GM23338 (cell line): ENCODE measurements around the gene USP1. TPM values are rescaled to one million over a fixed set of nuclear protein-coding genes. Genes with fewer than 3 reads are reported as not detected.

Source experiments
- ATAC-seq: fragments of 200-7000 bp; cut with Tn5 transposase; 3 replicates; pipeline ENCODE4 v1.9.1; 2020
- DNase-seq: peaks from one replicate; pipeline ENCODE4 v3.0.0-alpha.2; 2015; ENCODE audit warnings: low spot score
- H2AFZ ChIP-seq: fragments of 200-600 bp; sonication (generic); 2 replicates; pipeline ENCODE4 v1.8.0; 2016; ENCODE audit warnings: antibody characterized with exemption, mild to moderate bottlenecking, moderate library complexity
- H3F3A ChIP-seq: fragments of 200-600 bp; sonication (generic); replicated peaks from 2 replicates; pipeline ENCODE4 v1.8.0; 2017; ENCODE audit warnings: antibody characterized with exemption, mixed run types, low read depth
- H3K27ac ChIP-seq: fragments of 200-600 bp; sonication (generic); 2 replicates; pipeline ENCODE4 v1.6.1; 2016; ENCODE audit warnings: low read depth
- H3K27me3 ChIP-seq: fragments of 200-600 bp; sonication (generic); 2 replicates; pipeline ENCODE4 v1.8.0; 2016; ENCODE audit warnings: mild to moderate bottlenecking, mixed run types, moderate library complexity; ENCODE audit not compliant: insufficient read depth
- H3K36me3 ChIP-seq: fragments of 200-600 bp; sonication (generic); 2 replicates; pipeline ENCODE4 v1.8.0; 2016; ENCODE audit warnings: mild to moderate bottlenecking; ENCODE audit not compliant: insufficient read depth
- H3K4me1 ChIP-seq: fragments of 200-600 bp; sonication (generic); 2 replicates; pipeline ENCODE4 v1.8.0; 2016; ENCODE audit warnings: mild to moderate bottlenecking, moderate library complexity; ENCODE audit not compliant: insufficient read depth
- H3K4me2 ChIP-seq: fragments of 200-600 bp; sonication (generic); 2 replicates; pipeline ENCODE4 v1.7.1; 2017; ENCODE audit warnings: mixed run types
- H3K4me3 ChIP-seq: fragments of 200-600 bp; sonication (generic); 2 replicates; pipeline ENCODE4 v1.6.1; 2016; ENCODE audit warnings: mixed run types
- H3K79me2 ChIP-seq: fragments of 200-600 bp; sonication (generic); replicated peaks from 2 replicates; pipeline ENCODE4 v1.8.0; 2017; ENCODE audit warnings: mild to moderate bottlenecking; ENCODE audit not compliant: insufficient read depth
- H3K9me2 ChIP-seq: fragments of 200-600 bp; sonication (generic); 2 replicates; pipeline ENCODE4 v1.8.0; 2017; ENCODE audit not compliant: insufficient read depth
- H4K20me1 ChIP-seq: fragments of 200-600 bp; sonication (generic); replicated peaks from 2 replicates; pipeline ENCODE4 v1.8.0; 2017; ENCODE audit warnings: mild to moderate bottlenecking; ENCODE audit not compliant: insufficient read depth
- H3K27ac Mint-ChIP-seq: 2 replicates; pipeline ENCODE4 v1.8.0; 2020; ENCODE audit warnings: inconsistent platforms, mild to moderate bottlenecking, moderate library complexity, mixed read lengths
- H3K27me3 Mint-ChIP-seq: 3 replicates; pipeline ENCODE4 v1.8.0; 2022; ENCODE audit warnings: low read depth, mild to moderate bottlenecking, moderate library complexity, mixed read lengths, inconsistent platforms; ENCODE audit not compliant: insufficient read depth, poor library complexity
- H3K36me3 Mint-ChIP-seq: 3 replicates; pipeline ENCODE4 v1.8.0; 2021; ENCODE audit warnings: low read depth, mild to moderate bottlenecking, inconsistent platforms, moderate library complexity, mixed read lengths
- H3K4me1 Mint-ChIP-seq: 3 replicates; pipeline ENCODE4 v1.8.0; 2020; ENCODE audit warnings: mild to moderate bottlenecking, inconsistent platforms, mixed read lengths
- H3K4me3 Mint-ChIP-seq: 3 replicates; pipeline ENCODE4 v1.8.0; 2021; ENCODE audit warnings: moderate library complexity, mild to moderate bottlenecking, inconsistent platforms, mixed read lengths
- H3K9me3 Mint-ChIP-seq: 3 replicates; pipeline ENCODE4 v1.8.0; 2020; ENCODE audit warnings: moderate library complexity, mild to moderate bottlenecking, inconsistent platforms, mixed read lengths
- CREB1 ChIP-seq: fragments of 250-450 bp; sonication (Bioruptor Pico); IDR thresholded peaks from 2 replicates; pipeline ENCODE4 v1.5.0; 2020; ENCODE audit warnings: low read depth, mild to moderate bottlenecking, moderate library complexity
- EZH2 ChIP-seq: fragments of 200-600 bp; sonication (generic); IDR thresholded peaks from one replicate; pipeline ENCODE4 v1.8.0; 2017; ENCODE audit warnings: antibody characterized with exemption, mild to moderate bottlenecking, low read depth; ENCODE audit not compliant: unreplicated experiment
- EZH2phosphoT487 ChIP-seq: fragments of 200-600 bp; sonication (generic); IDR thresholded peaks from one replicate; pipeline ENCODE4 v1.8.1; 2018; ENCODE audit warnings: antibody characterized with exemption; ENCODE audit not compliant: unreplicated experiment
- JUNB ChIP-seq: IDR thresholded peaks from one replicate; pipeline ENCODE4 v1.6.1; 2016; ENCODE audit warnings: antibody characterized with exemption; ENCODE audit not compliant: unreplicated experiment
- NANOG ChIP-seq: IDR thresholded peaks from 2 replicates; pipeline ENCODE4 v1.6.1; 2016; ENCODE audit warnings: antibody characterized with exemption, borderline replicate concordance
- POLR2AphosphoS5 ChIP-seq: IDR thresholded peaks from 2 replicates; pipeline ENCODE4 v1.6.1; 2016; ENCODE audit warnings: antibody characterized with exemption, low read depth
- STAT1 ChIP-seq: IDR thresholded peaks from one replicate; pipeline ENCODE4 v1.6.1; 2016; ENCODE audit warnings: antibody characterized with exemption; ENCODE audit not compliant: unreplicated experiment
- ZNF114 ChIP-seq: fragments of 250-450 bp; sonication (Bioruptor Pico); IDR thresholded peaks from 2 replicates; pipeline ENCODE4 v1.5.0; 2020; ENCODE audit warnings: mild to moderate bottlenecking, moderate library complexity
- ZNF331 ChIP-seq: fragments of 250-450 bp; sonication (Bioruptor Pico); IDR thresholded peaks from 2 replicates; pipeline ENCODE4 v1.5.0; 2020; ENCODE audit warnings: low read depth, mild to moderate bottlenecking, moderate library complexity
- polyA plus RNA-seq: library from polyadenylated mRNA; unstranded; fragments of >200 nt; fragmentation: Nextera tagmentation; extraction: Ambion mirVana; gene quantifications from 2 replicates; pipeline ENCODE4 v1.2.1, GENCODE V29; 2016
- total RNA-seq: library from RNA; depleted of rRNA; stranded (reverse); fragments of >200 nt; shearing (Covaris generic); gene quantifications from 2 replicates; pipeline ENCODE4 v1.2.3, GENCODE V29; 2014
- TF ChIP-seq, protein P1 (sequence below): IDR thresholded peaks from one replicate; pipeline ENCODE4 v1.6.1; 2018; ENCODE audit warnings: antibody characterized with exemption; ENCODE audit not compliant: unreplicated experiment
- TF ChIP-seq, protein P2 (sequence below): fragments of 250-450 bp; sonication (Bioruptor Pico); IDR thresholded peaks from 2 replicates; pipeline ENCODE4 v1.5.0; 2020; ENCODE audit warnings: mild to moderate bottlenecking, moderate library complexity
- TF ChIP-seq, protein P3 (sequence below): IDR thresholded peaks from 2 replicates; pipeline ENCODE4 v1.6.1; 2016; ENCODE audit warnings: antibody characterized with exemption
- TF ChIP-seq, protein P4 (sequence below), 2 experiments: fragments of 200-600 bp in 1 of 2; sonication (generic) in 1 of 2; conservative IDR thresholded peaks; 2 replicates each; pipeline versions ENCODE4 v1.5.1 to v1.6.1; 2016 to 2017; ENCODE audit warnings: antibody characterized with exemption in 2 of 2, low read depth in 2 of 2, mild to moderate bottlenecking in 2 of 2, moderate library complexity in 1 of 2

The USP1 gene
- total and polyA plus RNA-seq, 2 experiments from 2014 or later, result 45.6 to 74.6 TPM

DNA sequence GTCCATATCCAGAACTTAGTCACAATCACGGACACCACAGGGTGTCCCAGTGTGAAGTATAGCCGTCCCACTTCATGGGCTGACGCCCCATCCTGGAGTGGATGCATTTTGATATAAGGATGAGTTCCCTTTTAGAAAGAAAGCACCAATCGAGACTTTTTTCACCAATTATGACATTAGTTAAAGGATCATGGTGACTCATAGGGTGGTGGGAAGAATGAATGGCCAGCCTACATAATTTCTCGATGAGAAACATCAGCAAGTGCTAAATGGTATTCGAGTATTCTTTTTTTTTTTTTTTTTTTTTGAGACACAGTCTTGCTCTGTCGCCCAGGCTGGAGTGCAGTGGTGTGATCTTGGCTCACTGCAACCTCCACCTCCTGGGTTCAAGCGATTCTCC, 38.5 kb upstream of the USP1 start:
- H3K36me3 Mint-ChIP-seq, result no peaks in the 10 kb centered on the region
- no peak overlapping the region for H3K4me3 Mint-ChIP-seq
- Histone ChIP-seq H3K27me3 (no peaks in the 10 kb centered on the region), H3K36me3 (no peaks in the 10 kb centered on the region), H3K4me1 (peaks cover 4% of the 10 kb centered on the region), H3K79me2 (no peaks in the 10 kb centered on the region), H3K4me3 (no peak overlapping the region), H4K20me1 (no peaks in the 10 kb centered on the region), H3F3A (no peaks in the 10 kb centered on the region), H3K9me2 (0 out of 2 replicates have a peak, but pooled peaks cover 4% of the 10 kb centered on the region), H3K27ac (no peak overlapping the region), H2AFZ (no peak overlapping the region), H3K4me2 (no peak overlapping the region)
- peaks cover 10% of the 10 kb centered on the region for H3K27me3 Mint-ChIP-seq
- ATAC-seq (no peak), DNase-seq (no peak)
- peaks cover 26% of the 10 kb centered on the region for H3K4me1 Mint-ChIP-seq
- H3K27ac Mint-ChIP-seq, result no peak overlapping the region
- TF ChIP-seq, protein P1, sequence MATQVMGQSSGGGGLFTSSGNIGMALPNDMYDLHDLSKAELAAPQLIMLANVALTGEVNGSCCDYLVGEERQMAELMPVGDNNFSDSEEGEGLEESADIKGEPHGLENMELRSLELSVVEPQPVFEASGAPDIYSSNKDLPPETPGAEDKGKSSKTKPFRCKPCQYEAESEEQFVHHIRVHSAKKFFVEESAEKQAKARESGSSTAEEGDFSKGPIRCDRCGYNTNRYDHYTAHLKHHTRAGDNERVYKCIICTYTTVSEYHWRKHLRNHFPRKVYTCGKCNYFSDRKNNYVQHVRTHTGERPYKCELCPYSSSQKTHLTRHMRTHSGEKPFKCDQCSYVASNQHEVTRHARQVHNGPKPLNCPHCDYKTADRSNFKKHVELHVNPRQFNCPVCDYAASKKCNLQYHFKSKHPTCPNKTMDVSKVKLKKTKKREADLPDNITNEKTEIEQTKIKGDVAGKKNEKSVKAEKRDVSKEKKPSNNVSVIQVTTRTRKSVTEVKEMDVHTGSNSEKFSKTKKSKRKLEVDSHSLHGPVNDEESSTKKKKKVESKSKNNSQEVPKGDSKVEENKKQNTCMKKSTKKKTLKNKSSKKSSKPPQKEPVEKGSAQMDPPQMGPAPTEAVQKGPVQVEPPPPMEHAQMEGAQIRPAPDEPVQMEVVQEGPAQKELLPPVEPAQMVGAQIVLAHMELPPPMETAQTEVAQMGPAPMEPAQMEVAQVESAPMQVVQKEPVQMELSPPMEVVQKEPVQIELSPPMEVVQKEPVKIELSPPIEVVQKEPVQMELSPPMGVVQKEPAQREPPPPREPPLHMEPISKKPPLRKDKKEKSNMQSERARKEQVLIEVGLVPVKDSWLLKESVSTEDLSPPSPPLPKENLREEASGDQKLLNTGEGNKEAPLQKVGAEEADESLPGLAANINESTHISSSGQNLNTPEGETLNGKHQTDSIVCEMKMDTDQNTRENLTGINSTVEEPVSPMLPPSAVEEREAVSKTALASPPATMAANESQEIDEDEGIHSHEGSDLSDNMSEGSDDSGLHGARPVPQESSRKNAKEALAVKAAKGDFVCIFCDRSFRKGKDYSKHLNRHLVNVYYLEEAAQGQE, result no peak
- TF ChIP-seq ZNF114 (CRISPR knock-in tag) (no peak), EZH2phosphoT487 (no peak), POLR2AphosphoS5 (no peak), STAT1 (no peak), EZH2 (no peak), ZNF331 (CRISPR knock-in tag) (no peak), NANOG (no peak), CREB1 (CRISPR knock-in tag) (no peak), JUNB (no peak)
- TF ChIP-seq, protein P2, sequence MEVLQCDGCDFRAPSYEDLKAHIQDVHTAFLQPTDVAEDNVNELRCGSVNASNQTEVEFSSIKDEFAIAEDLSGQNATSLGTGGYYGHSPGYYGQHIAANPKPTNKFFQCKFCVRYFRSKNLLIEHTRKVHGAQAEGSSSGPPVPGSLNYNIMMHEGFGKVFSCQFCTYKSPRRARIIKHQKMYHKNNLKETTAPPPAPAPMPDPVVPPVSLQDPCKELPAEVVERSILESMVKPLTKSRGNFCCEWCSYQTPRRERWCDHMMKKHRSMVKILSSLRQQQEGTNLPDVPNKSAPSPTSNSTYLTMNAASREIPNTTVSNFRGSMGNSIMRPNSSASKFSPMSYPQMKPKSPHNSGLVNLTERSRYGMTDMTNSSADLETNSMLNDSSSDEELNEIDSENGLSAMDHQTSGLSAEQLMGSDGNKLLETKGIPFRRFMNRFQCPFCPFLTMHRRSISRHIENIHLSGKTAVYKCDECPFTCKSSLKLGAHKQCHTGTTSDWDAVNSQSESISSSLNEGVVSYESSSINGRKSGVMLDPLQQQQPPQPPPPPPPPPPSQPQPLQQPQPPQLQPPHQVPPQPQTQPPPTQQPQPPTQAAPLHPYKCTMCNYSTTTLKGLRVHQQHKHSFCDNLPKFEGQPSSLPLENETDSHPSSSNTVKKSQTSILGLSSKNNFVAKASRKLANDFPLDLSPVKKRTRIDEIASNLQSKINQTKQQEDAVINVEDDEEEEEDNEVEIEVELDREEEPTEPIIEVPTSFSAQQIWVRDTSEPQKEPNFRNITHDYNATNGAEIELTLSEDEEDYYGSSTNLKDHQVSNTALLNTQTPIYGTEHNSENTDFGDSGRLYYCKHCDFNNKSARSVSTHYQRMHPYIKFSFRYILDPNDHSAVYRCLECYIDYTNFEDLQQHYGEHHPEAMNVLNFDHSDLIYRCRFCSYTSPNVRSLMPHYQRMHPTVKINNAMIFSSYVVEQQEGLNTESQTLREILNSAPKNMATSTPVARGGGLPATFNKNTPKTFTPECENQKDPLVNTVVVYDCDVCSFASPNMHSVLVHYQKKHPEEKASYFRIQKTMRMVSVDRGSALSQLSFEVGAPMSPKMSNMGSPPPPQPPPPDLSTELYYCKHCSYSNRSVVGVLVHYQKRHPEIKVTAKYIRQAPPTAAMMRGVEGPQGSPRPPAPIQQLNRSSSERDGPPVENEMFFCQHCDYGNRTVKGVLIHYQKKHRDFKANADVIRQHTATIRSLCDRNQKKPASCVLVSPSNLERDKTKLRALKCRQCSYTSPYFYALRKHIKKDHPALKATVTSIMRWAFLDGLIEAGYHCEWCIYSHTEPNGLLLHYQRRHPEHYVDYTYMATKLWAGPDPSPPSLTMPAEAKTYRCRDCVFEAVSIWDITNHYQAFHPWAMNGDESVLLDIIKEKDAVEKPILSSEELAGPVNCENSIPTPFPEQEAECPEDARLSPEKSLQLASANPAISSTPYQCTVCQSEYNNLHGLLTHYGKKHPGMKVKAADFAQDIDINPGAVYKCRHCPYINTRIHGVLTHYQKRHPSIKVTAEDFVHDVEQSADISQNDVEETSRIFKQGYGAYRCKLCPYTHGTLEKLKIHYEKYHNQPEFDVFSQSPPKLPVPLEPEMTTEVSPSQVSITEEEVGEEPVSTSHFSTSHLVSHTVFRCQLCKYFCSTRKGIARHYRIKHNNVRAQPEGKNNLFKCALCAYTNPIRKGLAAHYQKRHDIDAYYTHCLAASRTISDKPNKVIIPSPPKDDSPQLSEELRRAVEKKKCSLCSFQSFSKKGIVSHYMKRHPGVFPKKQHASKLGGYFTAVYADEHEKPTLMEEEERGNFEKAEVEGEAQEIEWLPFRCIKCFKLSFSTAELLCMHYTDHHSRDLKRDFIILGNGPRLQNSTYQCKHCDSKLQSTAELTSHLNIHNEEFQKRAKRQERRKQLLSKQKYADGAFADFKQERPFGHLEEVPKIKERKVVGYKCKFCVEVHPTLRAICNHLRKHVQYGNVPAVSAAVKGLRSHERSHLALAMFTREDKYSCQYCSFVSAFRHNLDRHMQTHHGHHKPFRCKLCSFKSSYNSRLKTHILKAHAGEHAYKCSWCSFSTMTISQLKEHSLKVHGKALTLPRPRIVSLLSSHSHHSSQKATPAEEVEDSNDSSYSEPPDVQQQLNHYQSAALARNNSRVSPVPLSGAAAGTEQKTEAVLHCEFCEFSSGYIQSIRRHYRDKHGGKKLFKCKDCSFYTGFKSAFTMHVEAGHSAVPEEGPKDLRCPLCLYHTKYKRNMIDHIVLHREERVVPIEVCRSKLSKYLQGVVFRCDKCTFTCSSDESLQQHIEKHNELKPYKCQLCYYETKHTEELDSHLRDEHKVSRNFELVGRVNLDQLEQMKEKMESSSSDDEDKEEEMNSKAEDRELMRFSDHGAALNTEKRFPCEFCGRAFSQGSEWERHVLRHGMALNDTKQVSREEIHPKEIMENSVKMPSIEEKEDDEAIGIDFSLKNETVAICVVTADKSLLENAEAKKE, result no peak
- TF ChIP-seq, protein P3, sequence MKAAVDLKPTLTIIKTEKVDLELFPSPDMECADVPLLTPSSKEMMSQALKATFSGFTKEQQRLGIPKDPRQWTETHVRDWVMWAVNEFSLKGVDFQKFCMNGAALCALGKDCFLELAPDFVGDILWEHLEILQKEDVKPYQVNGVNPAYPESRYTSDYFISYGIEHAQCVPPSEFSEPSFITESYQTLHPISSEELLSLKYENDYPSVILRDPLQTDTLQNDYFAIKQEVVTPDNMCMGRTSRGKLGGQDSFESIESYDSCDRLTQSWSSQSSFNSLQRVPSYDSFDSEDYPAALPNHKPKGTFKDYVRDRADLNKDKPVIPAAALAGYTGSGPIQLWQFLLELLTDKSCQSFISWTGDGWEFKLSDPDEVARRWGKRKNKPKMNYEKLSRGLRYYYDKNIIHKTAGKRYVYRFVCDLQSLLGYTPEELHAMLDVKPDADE, result no peak
- TF ChIP-seq, protein P4, sequence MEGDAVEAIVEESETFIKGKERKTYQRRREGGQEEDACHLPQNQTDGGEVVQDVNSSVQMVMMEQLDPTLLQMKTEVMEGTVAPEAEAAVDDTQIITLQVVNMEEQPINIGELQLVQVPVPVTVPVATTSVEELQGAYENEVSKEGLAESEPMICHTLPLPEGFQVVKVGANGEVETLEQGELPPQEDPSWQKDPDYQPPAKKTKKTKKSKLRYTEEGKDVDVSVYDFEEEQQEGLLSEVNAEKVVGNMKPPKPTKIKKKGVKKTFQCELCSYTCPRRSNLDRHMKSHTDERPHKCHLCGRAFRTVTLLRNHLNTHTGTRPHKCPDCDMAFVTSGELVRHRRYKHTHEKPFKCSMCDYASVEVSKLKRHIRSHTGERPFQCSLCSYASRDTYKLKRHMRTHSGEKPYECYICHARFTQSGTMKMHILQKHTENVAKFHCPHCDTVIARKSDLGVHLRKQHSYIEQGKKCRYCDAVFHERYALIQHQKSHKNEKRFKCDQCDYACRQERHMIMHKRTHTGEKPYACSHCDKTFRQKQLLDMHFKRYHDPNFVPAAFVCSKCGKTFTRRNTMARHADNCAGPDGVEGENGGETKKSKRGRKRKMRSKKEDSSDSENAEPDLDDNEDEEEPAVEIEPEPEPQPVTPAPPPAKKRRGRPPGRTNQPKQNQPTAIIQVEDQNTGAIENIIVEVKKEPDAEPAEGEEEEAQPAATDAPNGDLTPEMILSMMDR (conservative IDR thresholded peaks at IDR 0.05; ENCODE audit: low read depth in 2 of 2), result no peak
- no peaks in the 10 kb centered on the region for H3K9me3 Mint-ChIP-seq
